OCI-LY1 (cell line): ENCODE data around the gene MTHFSD.

Source experiments
- H2AFZ ChIP-seq: fragments of 200-600 bp; sonication (generic), shearing (Covaris generic); 2 replicates; pipeline ENCODE4 v1.6.0; 2014; ENCODE audit warnings: antibody characterized with exemption, mild to moderate bottlenecking, low read length
- H3F3A ChIP-seq: fragments of 200-600 bp; sonication (generic), shearing (Covaris generic); 2 replicates; pipeline ENCODE4 v1.6.0; 2014; ENCODE audit warnings: mild to moderate bottlenecking, antibody characterized with exemption, low read length, moderate library complexity; ENCODE audit not compliant: insufficient read depth
- H3K27ac ChIP-seq: fragments of 200-600 bp; sonication (generic); 2 replicates; pipeline ENCODE4 v1.5.1; 2014; ENCODE audit warnings: low read length, mixed run types, mild to moderate bottlenecking, low read depth; ENCODE audit not compliant: poor library complexity, severe bottlenecking
- H3K27me3 ChIP-seq: fragments of 200-600 bp; sonication (generic); 2 replicates; pipeline ENCODE4 v1.6.0; 2014; ENCODE audit warnings: antibody characterized with exemption, mild to moderate bottlenecking, low read length, moderate library complexity; ENCODE audit not compliant: insufficient read depth
- H3K36me3 ChIP-seq: fragments of 200-600 bp; sonication (generic); 2 replicates; pipeline ENCODE4 v1.6.1; 2014; ENCODE audit warnings: mild to moderate bottlenecking, antibody characterized with exemption, low read length, moderate library complexity, mixed read lengths; ENCODE audit not compliant: insufficient read depth
- H3K4me1 ChIP-seq: fragments of 200-600 bp; sonication (generic); 2 replicates; pipeline ENCODE4 v1.5.1; 2014; ENCODE audit warnings: mild to moderate bottlenecking, low read length, moderate library complexity; ENCODE audit not compliant: insufficient read depth, severe bottlenecking
- H3K4me2 ChIP-seq: fragments of 200-600 bp; sonication (generic), shearing (Covaris generic); 2 replicates; pipeline ENCODE4 v1.6.1; 2014; ENCODE audit warnings: low read length
- H3K4me3 ChIP-seq: fragments of 200-600 bp; sonication (generic); 2 replicates; pipeline ENCODE4 v1.5.1; 2014; ENCODE audit warnings: low read length, low read depth, mild to moderate bottlenecking, mixed read lengths; ENCODE audit not compliant: poor library complexity, severe bottlenecking
- H3K79me2 ChIP-seq: fragments of 200-600 bp; shearing (Covaris generic); 2 replicates; pipeline ENCODE4 v1.6.1; 2016; ENCODE audit warnings: mixed run types, low read length, mixed read lengths; ENCODE audit not compliant: insufficient read depth
- H3K9ac ChIP-seq: fragments of 200-600 bp; sonication (generic), shearing (Covaris generic); 2 replicates; pipeline ENCODE4 v1.6.1; 2014; ENCODE audit warnings: mild to moderate bottlenecking, low read length, mixed read lengths
- H3K9me2 ChIP-seq: fragments of 200-600 bp; sonication (generic), shearing (Covaris generic); 2 replicates; pipeline ENCODE4 v1.6.1; 2014; ENCODE audit warnings: low read depth, mild to moderate bottlenecking, low read length, mixed read lengths
- H3K9me3 ChIP-seq: fragments of 200-600 bp; shearing (Covaris generic); 2 replicates; pipeline ENCODE4 v1.6.1; 2014; ENCODE audit warnings: low read length, mixed read lengths
- H4K20me1 ChIP-seq: fragments of 200-600 bp; sonication (generic), shearing (Covaris generic); 2 replicates; pipeline ENCODE4 v1.6.0; 2016; ENCODE audit warnings: mild to moderate bottlenecking, low read length; ENCODE audit not compliant: insufficient read depth
- EZH2 ChIP-seq: fragments of 200-600 bp; sonication (generic), shearing (Covaris generic); IDR thresholded peaks from 2 replicates; pipeline ENCODE4 v1.8.0; 2017; ENCODE audit warnings: borderline replicate concordance, mixed run types, mild to moderate bottlenecking, antibody characterized with exemption, low read length, moderate library complexity, mixed read lengths
- TF ChIP-seq, protein P1 (sequence below): fragments of 200-600 bp; sonication (generic), shearing (Covaris generic); IDR thresholded peaks from 2 replicates; pipeline ENCODE4 v1.5.1; 2017; ENCODE audit warnings: mild to moderate bottlenecking, antibody characterized with exemption, low read length, moderate library complexity, mixed read lengths

The MTHFSD gene

DNA sequence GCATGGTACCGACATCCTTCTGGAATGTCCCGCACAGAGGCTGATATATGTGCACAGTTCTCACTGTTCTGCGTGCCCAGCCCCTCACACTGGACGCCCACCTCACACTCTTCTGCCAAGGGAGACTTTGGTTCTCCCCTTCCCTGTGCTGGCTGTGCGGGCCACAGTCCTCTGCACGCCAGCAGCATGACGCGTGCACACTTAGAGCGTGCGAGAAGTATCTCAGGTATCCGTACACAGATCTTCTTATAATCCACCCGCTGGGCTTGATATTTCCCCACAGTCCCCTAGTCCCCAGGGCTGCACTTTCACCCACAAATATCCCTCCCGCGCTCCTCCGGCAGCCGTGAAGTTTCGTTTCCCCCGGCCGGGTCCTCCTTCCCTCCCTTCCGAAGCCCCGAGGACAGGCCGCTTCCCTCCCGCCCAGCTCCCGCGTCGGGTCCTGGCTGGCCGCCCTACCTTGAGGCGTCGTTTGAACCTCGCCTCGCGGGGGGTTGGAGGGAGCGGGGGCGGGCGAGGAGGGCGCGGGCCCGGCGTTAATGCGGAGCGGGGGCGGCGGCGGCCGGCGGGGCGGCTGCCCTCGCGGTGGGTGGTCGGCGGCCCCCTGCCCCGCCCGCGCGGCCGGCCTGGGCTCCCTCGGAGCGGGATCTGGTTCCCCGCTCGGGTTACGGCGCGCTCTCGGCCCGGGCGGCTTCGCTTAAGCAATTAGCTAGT, 49.7 kb downstream of the MTHFSD start:
- Histone ChIP-seq H3F3A (no peaks in the 10 kb centered on the region), H3K4me1 (no peaks in the 10 kb centered on the region), H3K27me3 (no peaks in the 10 kb centered on the region), H2AFZ (no peak overlapping the region), H3K9me2 (no peaks in the 10 kb centered on the region), H3K79me2 (no peaks in the 10 kb centered on the region), H3K9me3 (no peaks in the 10 kb centered on the region), H3K4me2 (no peak overlapping the region), H3K4me3 (no peak overlapping the region), H4K20me1 (no peaks in the 10 kb centered on the region), H3K27ac (no peak overlapping the region), H3K9ac (no peak overlapping the region), H3K36me3 (no peaks in the 10 kb centered on the region)
- TF ChIP-seq EZH2: no peak
- TF ChIP-seq, protein P1, sequence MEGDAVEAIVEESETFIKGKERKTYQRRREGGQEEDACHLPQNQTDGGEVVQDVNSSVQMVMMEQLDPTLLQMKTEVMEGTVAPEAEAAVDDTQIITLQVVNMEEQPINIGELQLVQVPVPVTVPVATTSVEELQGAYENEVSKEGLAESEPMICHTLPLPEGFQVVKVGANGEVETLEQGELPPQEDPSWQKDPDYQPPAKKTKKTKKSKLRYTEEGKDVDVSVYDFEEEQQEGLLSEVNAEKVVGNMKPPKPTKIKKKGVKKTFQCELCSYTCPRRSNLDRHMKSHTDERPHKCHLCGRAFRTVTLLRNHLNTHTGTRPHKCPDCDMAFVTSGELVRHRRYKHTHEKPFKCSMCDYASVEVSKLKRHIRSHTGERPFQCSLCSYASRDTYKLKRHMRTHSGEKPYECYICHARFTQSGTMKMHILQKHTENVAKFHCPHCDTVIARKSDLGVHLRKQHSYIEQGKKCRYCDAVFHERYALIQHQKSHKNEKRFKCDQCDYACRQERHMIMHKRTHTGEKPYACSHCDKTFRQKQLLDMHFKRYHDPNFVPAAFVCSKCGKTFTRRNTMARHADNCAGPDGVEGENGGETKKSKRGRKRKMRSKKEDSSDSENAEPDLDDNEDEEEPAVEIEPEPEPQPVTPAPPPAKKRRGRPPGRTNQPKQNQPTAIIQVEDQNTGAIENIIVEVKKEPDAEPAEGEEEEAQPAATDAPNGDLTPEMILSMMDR: no peak

DNA sequence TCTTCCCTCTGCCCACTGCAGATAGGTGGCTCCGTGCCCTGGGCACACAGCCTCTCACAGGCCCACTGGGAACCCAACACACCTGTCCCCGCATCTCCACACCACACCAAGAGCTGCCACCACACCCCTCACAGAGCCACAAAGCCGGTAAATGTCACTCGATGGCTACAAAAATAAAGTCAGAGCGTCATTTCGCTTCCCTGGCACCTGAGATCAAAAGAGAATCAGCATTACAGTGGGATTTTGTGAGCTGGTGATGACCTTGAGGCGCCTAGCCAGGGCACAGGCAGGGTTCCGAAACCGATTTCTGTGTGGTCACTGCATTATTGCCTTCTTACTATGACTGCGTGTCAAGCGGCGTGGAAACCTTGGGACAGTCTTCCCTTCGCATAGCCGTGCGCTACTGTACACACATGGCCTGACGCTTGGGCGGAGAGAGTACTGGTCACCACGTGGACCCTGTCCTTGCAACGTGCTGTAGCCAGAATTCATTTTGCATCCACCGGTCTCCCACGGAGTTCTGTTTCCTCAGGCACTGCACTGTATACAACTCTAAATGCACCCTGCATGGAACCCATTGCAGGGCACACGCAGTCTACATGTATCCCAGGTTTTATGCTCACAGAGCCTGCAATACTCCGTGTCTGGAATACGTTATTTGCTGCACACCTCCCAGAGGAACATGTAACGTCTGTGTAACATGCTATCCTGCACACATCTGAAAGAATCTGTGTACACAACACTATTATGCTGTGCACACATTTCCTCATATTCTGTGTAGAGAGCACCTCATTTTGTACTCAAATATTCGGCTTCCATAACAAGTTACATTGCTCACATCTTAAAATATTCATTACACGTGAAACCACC, 50.5 kb downstream of the MTHFSD start:
- TF ChIP-seq, protein P1: no peak
- TF ChIP-seq EZH2: no peak
- H4K20me1 ChIP-seq: no peaks in the 10 kb centered on the region

DNA sequence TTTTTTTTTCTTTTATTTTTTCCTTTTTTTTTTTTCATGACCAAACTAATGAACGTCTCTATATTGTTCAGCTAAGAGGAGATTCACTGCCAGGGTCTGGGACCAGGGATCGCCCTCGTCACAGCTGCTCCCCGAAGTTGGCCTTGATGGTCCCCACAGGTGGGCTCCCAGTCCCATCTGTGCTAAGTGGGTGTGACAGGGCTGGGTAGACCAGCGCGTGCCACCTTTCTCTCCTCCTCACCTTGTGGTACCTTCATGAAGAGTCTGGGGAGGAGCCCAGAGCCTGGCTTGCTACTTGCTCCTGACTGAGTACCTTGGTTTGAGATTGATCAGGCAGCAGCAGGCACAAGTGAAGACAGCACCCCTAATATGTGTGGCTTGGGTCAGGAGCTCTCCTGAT, 51.2 kb downstream of the MTHFSD start:
- no peaks in the 10 kb centered on the region for H3K79me2 ChIP-seq
- H3K4me3 ChIP-seq: no peak overlapping the region
- no peaks in the 10 kb centered on the region for H3K36me3 ChIP-seq
- H3K9me2 ChIP-seq: no peaks in the 10 kb centered on the region
- H3K9ac ChIP-seq: no peak overlapping the region
- H2AFZ ChIP-seq: no peak overlapping the region
- H3K9me3 ChIP-seq: no peaks in the 10 kb centered on the region
- H3K4me1 ChIP-seq: no peaks in the 10 kb centered on the region
- no peak overlapping the region for H3K27ac ChIP-seq
- H3K4me2 ChIP-seq: no peak overlapping the region
- H3F3A ChIP-seq: no peaks in the 10 kb centered on the region
- TF ChIP-seq EZH2: no peak
- TF ChIP-seq, protein P1: no peak
- no peaks in the 10 kb centered on the region for H4K20me1 ChIP-seq
- H3K27me3 ChIP-seq: no peaks in the 10 kb centered on the region

More for the DNA sequence above, 50.5 kb downstream of the MTHFSD start:
- Histone ChIP-seq H3K36me3 (no peaks in the 10 kb centered on the region), H3K27me3 (no peaks in the 10 kb centered on the region), H3K4me3 (no peak overlapping the region), H3F3A (no peaks in the 10 kb centered on the region), H2AFZ (no peak overlapping the region), H3K9ac (no peak overlapping the region), H3K27ac (no peak overlapping the region), H3K4me1 (no peaks in the 10 kb centered on the region), H3K4me2 (no peak overlapping the region), H3K9me2 (no peaks in the 10 kb centered on the region), H3K79me2 (no peaks in the 10 kb centered on the region), H3K9me3 (no peaks in the 10 kb centered on the region)
